Kidney capillary endothelial cell (primary cell): ENCODE measurements around the gene CDC45.
"Not testable (repeated sequence)": the region's sequence is repeated elsewhere in the genome, so short reads cannot be mapped to it uniquely, and the experiment has no call there.

Experiments
- DNase-seq: peaks from one replicate; pipeline ENCODE4 v3.0.0-alpha.2; 2018; ENCODE audit warnings: low spot score

Gene CDC45

GRCh38 chr22:19479355-19480172 is at the start of gene CDC45:
CDC45 (plus strand) TSS chr22:19479920; CDS start chr22:19479969, 49 bp downstream.
- peak; percentile 97 for DNase-seq

GRCh38 chr22:19429950-19430889 is 49.5 kb upstream of the CDC45 start:
- DNase-seq = no peak

- DNase-seq = no peak
These were observed 48.7 kb upstream of the CDC45 start for GRCh38 chr22:19430890-19431541.

GRCh38 chr22:19431649-19432132 is 48.0 kb upstream of the CDC45 start, which contains the start of gene HIRA:
HIRA (minus strand) TSS chr22:19431733; CDS start chr22:19431476, 257 bp downstream.
- DNase-seq = peak; percentile 53

GRCh38 chr22:19432133-19432851 is 47.4 kb upstream of the CDC45 start, which contains the start of gene MRPL40:
MRPL40 (plus strand) TSS chr22:19432545; CDS start chr22:19432555, 10 bp downstream.
- peak; percentile 90 for DNase-seq

GRCh38 chr22:19434401-19434800 is 45.3 kb upstream of the CDC45 start:
- no peak for DNase-seq

GRCh38 chr22:19434829-19435580 is 44.7 kb upstream of the CDC45 start:
- DNase-seq = no peak

GRCh38 chr22:19436444-19437161 is 43.1 kb upstream of the CDC45 start:
- DNase-seq = not testable (repeated sequence)

- DNase-seq = no peak
These were observed 41.4 kb upstream of the CDC45 start for GRCh38 chr22:19438298-19438697.

GRCh38 chr22:19440411-19441195 is 39.1 kb upstream of the CDC45 start:
- DNase-seq = no peak

GRCh38 chr22:19442166-19442565 is 37.6 kb upstream of the CDC45 start:
- DNase-seq = no peak

- DNase-seq = no peak
These were observed 36.0 kb upstream of the CDC45 start for GRCh38 chr22:19443544-19444211.

GRCh38 chr22:19445279-19445982 is 34.3 kb upstream of the CDC45 start:
- not testable (repeated sequence) for DNase-seq

GRCh38 chr22:19446603-19447329 is 33.0 kb upstream of the CDC45 start:
- peak; percentile 16 for DNase-seq

GRCh38 chr22:19447330-19448075 is 32.2 kb upstream of the CDC45 start, which contains the start of gene C22orf39:
C22orf39 (minus strand) TSS chr22:19447711; CDS start chr22:19447688, 23 bp downstream.
- DNase-seq = peak; percentile 92

- peak; percentile 28 for DNase-seq
These were observed 31.6 kb upstream of the CDC45 start for GRCh38 chr22:19448076-19448607.
